ENCODE data around the gene ELANE.

Gene ELANE

DNA sequence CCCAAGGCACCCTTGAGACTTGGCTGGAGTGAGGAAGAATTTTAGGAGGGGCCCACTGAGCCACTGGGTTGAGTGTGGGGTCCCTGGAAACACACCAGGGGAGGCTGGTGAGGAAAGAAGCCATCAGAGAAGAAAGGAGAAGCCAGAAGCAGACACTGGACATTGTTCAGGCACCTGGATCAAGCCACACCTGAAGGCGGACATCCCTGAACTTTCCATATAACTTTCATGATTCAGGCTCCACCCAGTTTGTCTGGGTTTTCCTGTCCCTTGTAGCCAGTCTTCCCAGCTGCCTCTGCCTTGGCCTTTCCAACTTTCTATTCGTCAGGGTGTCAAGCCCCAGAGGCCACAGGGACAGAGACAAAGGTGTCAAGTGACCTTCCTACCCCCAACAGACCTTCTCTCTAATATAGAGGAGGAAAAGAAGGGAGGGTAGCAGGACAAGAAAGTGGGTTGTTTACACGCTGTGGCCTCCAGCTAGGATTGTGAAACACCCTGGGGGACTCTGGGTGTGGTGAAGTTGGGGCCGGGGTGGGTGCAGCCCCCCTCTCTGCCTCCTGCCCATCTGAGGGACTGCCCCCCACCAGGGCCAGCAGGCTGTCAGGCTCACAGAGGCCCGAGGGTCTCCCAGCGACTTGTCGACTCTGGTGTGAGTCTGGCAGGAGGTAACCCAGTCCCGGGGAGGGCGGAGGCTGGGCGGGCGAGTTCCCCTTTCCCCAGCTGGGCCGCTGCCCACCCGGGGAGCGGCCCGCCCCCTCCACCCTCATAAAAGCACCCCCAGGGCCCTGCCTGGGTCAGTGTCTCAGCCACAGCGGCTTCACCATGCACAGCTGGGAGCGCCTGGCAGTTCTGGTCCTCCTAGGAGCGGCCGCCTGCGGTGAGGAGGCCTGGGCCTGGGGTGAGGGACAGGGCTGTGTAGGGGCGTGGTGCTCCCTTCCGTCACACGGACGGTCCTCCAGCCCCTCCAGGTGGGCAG lies 7.1 kb downstream of the ELANE start, which contains the start of gene CFD:
Gene CFD (plus strand): TSS at position 797 of the 976 bp plus-strand sequence. CDS start 26 bp downstream, at position 823.
- in situ Hi-C loops (cut with MboI; ENCODE audit: low sequenced_read_pairs), result loop anchor here (25.0 kb wide), 1 partner anchor 128 kb away; the partner anchor contains the start of gene WDR18

DNA sequence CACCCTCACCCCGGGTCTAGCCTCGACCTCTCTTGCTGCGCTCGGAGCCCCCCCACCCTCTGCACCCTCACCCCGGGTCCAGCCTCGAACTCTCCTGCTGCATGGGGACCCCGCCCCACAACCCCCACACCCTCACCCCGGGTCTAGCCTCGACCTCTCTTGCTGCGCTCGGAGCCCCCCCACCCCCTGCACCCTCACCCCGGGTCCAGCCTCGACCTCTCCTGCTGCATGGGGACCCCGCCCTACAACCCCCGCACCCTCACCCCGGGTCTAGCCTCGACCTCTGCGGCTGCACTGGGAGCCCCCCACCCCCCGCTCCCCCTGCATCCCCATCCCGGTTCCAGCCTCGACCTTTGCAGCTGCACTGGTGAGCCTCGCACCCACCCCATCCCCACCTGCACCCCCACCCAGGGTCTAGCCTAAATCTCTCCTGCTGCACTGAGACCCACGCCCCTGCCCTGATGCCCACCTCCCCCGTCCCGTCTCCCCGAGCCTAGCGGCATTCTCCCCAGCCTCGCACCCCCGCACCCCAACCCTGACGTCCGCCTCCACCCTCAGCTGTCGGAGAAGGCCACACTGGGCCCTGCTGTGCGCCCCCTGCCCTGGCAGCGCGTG lies 9.1 kb downstream of the ELANE start:
- in situ Hi-C loops (cut with MboI; ENCODE audit: low sequenced_read_pairs), result loop anchor here (25.0 kb wide), 1 partner anchor 126 kb away; the partner anchor contains the start of gene WDR18

DNA sequence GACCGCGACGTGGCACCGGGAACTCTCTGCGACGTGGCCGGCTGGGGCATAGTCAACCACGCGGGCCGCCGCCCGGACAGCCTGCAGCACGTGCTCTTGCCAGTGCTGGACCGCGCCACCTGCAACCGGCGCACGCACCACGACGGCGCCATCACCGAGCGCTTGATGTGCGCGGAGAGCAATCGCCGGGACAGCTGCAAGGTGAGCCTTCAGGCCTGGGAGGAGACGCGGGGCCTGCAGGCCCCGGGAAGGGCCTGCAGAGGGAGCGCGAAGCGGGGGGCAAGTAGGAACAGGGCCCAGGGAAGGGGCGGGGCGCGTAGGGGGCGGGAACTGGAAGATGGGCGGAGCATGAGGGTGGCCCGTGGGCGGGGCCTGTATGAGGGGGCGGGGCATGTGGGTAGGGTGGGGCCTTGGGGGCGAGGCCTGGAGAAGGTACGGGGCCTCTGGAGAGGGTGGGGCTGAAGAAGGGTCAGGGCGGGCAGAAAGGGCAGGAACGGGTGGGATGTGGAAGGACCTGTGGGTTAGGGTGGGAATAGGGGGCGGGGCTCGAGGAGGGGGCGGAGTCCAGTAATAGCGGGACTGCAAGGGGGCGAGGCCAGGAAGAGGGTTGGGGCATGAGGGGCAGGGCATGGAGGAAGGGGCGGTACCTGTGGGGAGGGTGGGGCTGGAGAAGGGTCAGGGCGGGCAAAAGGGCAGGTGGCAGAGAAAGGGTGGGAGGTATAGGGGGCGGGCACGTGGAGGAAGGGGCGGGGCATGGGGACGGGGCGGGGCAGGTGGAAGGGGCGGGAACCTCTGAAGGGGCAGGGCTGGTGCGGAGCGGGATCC lies 9.9 kb downstream of the ELANE start:
- in situ Hi-C loops (cut with MboI; ENCODE audit: low sequenced_read_pairs), result loop anchor here (25.0 kb wide), 1 partner anchor 125 kb away; the partner anchor contains the start of gene WDR18

DNA sequence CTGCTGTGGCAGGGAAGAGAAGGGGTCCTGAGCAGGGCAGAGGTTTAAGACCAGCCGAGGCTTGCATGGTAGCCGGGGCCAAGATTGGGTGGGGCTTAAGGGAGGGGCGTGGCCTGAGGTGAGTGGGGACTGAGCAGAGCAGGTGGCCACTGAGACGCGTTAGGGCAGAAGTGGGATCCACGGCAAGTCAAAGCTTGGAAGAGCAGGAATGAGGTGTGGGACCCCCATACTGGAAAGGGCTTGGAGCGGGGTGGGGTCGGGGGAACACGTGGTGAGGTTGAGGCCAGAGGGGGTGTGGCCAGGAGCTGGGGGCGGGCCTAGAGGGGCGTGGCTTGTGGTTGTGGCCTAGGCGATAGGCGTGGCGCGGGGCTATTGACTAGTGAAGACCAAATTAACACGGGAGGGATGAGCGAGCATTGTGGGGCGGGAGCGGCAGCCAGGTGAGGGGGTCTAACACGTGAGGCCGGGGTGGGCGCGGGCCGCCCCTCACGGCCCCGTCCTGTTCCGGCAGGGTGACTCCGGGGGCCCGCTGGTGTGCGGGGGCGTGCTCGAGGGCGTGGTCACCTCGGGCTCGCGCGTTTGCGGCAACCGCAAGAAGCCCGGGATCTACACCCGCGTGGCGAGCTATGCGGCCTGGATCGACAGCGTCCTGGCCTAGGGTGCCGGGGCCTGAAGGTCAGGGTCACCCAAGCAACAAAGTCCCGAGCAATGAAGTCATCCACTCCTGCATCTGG lies 10.6 kb downstream of the ELANE start:
- in situ Hi-C loops (cut with MboI; ENCODE audit: low sequenced_read_pairs), result loop anchor here (25.0 kb wide), 1 partner anchor 125 kb away; the partner anchor contains the start of gene WDR18

DNA sequence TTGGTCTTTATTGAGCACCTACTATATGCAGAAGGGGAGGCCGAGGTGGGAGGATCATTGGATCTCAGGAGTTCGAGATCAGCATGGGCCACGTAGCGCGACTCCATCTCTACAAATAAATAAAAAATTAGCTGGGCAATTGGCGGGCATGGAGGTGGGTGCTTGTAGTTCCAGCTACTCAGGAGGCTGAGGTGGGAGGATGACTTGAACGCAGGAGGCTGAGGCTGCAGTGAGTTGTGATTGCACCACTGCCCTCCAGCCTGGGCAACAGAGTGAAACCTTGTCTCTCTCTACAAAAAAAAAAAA lies 11.2 kb downstream of the ELANE start:
- in situ Hi-C loops (cut with MboI; ENCODE audit: low sequenced_read_pairs), result loop anchor here (25.0 kb wide), 1 partner anchor 124 kb away; the partner anchor contains the start of gene WDR18

DNA sequence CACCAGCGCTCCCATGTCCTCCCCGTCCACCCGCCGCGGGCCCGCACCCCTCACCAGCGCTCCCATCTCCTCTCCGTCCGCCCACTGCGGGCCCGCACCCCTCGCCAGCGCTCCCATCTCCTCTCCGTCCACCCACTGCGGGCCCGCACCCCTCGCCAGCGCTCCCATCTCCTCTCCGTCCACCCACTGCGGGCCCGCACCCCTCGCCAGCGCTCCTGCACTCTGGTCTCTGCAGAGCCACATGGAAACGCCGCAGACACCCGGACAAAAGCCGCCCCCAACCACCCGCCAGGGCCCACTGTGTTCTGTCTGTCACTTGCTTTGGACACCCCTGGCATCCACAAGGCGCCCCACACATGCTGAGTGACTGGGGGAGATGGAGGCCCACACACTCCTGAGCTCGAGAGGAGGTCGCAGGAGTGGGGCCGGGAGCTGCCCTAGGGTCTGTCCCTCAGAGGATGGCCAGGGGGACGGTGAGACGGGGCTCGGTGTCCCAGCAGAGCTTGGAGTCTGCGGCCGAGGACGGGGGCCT lies 14.7 kb downstream of the ELANE start:
- in situ Hi-C loops (cut with MboI; ENCODE audit: low sequenced_read_pairs), result loop anchor here (25.0 kb wide), 1 partner anchor 120 kb away; the partner anchor contains the start of gene WDR18

DNA sequence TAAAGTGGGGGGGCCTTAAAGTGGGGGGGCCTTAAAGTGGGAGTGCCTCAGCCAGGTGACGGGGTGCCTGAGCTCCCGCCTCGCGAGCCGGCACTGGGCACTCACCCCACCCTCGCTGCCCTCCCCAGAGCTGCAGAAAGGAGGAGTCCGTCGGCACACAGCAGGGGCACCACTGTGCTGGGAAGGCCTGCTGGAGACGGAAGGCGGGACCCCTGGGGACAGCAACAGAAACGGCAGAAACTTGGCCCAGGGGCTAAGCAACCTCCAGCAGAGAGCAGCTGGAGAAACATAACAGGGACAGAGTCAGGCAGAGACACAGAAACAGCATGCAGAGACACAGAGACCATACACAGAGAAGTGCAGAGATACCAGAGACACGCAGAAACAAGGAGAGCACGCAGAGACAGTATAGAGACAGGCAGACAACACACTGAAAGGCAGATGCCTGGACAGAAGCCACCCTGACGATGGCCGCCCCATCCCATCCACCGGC lies 15.2 kb downstream of the ELANE start:
- in situ Hi-C loops (cut with MboI; ENCODE audit: low sequenced_read_pairs), result loop anchor here (25.0 kb wide), 1 partner anchor 120 kb away; the partner anchor contains the start of gene WDR18

DNA sequence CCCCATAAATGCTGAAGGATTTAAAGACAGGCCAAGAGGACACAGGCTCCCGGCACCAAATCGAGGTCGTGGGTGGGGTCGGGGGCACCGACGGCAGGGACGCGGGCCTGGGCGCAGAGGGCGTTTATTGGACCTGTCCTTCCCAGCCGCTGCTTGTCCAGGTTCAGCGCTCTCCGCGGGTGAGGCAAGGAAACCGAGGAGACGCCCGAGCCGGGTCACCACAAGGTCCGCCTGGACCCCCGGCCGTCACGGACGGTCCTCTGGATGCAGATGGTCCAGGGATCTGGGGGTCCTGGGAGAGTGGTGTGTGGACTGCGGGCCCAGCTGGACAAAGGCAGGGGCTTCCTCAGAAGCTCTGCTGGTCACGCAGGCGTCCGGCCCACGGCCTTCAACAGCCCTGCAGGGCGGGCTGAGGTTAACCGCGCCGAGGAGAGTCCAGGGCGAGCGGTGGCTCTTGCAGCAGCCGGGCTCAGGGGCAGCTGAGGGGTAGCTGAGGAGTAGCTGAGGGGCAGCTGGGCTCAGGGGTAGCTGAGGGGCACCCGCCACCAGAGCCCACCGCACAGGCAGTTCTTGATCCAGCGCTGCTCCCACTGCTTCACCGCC lies 15.9 kb downstream of the ELANE start:
- in situ Hi-C loops (cut with MboI; ENCODE audit: low sequenced_read_pairs), result loop anchor here (25.0 kb wide), 1 partner anchor 119 kb away; the partner anchor contains the start of gene WDR18

DNA sequence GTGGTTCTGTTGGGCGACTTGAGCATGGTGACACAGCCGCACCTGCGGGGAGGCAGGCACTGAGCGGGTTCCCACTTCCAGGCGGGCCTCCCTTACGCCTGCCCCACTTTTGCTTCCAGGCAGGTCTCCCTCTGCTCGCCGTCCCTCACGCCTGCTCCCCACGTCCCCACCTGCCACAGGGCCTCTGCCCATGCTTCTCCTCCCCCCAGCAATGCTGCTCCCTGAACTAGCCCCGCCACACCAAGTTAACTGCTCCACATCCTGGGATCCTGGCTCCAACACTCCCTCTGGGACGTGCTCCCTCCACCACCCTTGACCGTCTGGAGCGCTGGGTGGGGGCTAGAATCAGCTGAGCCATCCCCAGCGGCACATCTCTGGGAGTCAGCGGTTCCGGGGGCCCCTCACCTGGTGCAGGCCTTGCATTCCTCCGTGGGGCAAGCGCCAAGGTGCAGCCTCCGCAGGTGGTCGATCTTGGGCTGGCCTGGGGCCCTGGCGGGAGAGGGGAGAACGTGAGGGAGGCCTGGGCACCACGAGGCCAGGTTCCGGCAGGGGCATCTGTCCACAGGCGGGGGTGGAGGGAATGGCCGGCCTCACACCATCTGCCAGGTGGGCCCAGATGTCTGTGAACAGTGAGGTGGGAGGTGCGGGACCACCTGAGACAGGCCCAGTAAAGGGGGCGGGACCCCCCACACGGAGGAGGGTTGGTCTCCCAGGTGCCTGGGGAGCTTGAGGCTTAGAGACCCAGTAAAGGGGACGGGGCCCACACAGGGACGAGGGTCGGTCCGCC lies 16.5 kb downstream of the ELANE start:
- in situ Hi-C loops (cut with MboI; ENCODE audit: low sequenced_read_pairs), result loop anchor here (25.0 kb wide), 1 partner anchor 119 kb away; the partner anchor contains the start of gene WDR18

DNA sequence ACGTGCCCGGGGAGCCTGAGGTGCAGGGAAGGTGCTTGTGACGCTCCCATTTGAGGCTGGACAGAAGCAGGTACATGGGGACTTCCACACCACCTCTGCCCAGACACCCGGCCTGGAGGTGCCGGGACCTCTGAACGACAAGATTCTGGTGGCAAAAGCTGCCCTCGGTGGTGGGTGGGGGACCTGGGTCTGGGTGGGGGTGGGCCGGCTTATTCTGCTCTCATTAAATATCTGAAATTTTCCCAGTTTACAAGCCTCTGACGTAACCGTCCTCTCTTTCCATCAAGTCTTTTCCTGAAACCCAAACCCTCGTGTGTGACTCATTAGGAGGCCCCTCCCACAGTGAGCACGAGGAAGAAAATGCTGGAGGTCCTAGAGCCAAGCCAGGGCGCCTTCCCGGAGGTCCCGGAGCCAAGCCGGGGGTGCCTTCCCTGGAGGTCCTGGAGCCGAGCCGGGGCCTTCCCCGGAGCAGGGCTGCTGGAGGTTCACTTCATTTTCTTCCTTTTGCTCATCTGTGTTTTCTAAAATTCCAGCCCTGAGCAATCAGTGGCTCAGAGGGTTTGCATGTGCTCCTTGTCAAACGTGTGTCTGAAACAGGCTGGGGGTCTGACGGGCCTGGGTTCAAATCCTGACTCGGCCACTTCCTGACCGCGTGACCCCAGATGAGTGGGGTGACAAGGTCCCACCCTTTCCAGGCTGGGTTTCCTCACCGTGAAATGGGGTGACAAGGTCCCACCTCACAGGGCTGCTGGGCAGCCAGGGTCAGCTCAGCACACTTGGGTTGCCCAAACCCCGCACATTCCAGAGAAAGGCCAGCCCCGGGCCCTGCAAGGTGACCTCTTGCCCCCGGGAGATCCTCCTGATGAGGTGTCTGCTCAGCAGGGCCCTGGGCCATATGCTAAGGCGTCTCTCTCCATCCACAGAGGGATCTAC lies 17.4 kb downstream of the ELANE start:
- in situ Hi-C loops (cut with MboI; ENCODE audit: low sequenced_read_pairs), result loop anchor here (25.0 kb wide), 1 partner anchor 118 kb away; the partner anchor contains the start of gene WDR18

DNA sequence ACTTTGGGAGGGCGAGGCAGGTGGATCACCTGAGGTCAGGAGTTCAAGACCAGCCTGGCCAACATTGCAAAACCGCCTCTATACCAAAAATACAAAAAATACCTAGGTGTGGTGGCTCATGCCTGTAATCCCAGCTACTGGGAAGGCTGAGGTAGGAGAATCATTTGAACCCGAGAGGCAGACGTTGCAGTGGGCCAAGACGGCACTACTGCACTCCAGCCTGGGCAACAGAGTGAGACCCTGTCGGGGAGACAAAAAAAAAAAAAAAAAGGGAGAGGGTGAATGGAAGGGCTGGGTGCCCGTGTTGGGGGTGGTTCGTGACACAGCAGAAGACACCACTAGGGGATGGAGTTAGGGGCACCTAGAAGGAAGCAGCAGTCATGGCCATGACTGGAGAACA lies 18.2 kb downstream of the ELANE start:
- in situ Hi-C loops (cut with MboI; ENCODE audit: low sequenced_read_pairs), result loop anchor here (25.0 kb wide), 1 partner anchor 117 kb away; the partner anchor contains the start of gene WDR18

DNA sequence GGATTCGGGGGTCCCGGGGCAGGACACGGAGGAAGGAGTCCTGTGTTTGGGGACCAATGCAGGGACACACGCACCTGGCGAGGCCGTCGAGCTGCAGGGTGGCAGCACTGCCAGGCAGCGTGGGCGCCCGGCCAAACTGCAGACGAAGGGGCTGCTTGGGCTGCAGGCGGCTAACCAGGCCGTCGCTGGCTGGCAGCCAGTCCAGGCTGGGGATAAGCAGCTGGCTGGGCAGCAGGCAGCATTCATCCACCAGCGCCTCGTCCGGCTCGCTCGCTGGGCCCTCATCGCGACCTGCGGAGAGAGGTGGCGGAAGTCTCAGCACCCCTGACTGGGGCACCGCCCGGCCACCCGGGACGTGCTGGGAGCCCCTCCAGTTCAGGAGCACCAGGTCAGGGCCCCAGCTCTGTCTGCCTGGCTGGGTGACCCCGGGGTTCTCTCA lies 18.9 kb downstream of the ELANE start:
- in situ Hi-C loops (cut with MboI; ENCODE audit: low sequenced_read_pairs), result loop anchor here (25.0 kb wide), 1 partner anchor 116 kb away; the partner anchor contains the start of gene WDR18

DNA sequence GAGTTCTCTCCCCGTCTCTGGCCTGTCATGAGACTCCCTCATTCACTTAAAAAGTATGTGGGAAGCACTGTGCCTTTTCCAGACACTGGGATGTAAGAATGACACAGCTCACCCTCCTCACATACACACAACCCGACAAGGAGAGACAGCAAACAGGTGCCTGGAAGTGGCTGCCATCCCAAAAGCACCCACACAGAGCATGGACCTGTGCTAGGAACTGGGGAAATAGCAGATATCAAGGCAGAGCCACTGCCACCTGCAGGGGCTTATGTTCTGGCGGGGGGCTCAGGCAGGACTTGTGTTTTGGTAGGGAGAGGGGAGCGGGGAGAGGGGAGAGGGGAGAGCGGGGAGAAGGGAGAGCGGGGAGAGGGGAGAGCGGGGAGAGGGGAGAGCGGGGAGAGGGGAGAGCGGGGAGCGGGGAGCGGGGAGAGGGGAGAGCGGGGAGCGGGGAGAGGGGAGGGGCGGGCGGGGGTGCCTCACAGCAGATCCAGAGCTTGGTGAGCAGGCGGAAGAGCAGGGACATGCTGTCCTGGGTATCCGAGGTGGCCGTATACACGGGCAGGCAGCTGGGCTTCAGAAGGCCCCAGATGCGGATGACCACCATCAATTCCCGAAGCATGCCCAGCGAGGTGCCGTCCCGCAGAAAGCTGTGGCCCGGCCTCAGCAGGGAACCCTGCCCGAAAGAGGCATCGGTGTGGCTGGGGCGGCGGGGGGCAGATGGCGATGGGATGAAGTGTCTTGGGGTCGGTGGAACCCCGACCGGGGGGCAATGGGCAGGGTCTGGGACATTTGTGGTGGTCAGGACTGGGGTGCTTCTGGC lies 19.6 kb downstream of the ELANE start:
- in situ Hi-C loops (cut with MboI; ENCODE audit: low sequenced_read_pairs), result loop anchor here (25.0 kb wide), 1 partner anchor 116 kb away; the partner anchor contains the start of gene WDR18

DNA sequence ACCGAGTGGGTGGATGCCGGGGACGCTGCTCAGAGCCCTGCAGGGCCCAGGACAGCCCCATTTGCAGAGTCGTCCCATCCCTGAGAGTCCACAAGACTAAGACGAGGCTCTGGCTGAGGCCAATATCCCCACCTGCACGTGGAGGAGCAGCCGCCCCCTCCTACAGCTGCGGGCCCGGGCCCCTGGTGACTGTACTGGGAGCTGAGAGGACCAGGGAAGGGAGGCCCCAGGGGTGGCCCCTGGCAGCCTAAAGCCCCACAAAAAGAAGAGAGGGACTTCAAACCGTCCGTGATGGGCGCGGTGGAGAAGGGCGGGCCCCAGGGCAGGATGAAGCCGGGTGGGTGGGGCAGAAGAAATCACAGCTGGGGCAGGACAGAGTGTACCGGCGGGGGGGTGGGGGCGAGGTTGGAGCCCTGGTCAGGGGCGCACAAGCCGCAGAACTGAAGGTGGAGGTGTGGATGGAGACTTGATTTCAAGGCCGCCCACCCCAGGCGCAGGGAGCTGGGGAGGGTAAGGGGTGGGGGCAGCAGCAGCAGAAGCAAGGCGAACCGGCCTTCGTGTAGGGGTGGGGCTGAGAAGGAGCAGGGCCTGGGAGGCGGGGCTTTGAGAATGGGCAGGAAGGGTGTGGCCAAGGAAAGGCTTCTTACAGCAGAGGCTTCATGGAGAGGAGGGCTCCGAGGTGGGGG lies 20.3 kb downstream of the ELANE start:
- in situ Hi-C loops (cut with MboI; ENCODE audit: low sequenced_read_pairs), result loop anchor here (25.0 kb wide), 1 partner anchor 115 kb away; the partner anchor contains the start of gene WDR18

DNA sequence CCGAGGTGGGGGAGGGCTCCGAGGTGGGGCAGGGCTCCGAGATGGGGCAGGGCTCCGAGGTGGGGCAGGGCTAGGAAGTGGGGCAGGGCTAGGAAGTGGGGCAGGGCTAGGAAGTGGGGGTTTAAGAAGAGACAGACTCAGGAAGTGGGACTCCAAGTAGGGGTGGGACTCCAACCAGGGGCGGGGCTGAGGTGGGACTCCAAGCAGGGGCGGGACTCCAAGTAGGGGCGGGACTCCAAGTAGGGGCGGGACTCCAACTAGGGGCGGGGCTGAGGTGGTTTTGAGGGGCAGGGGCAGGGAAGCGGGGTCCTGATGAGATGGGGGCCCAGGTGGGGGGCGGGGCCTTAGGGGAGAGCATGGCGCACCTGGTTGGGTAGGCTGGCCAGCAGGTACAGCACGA lies 21.0 kb downstream of the ELANE start:
- in situ Hi-C loops (cut with MboI; ENCODE audit: low sequenced_read_pairs), result loop anchor here (25.0 kb wide), 1 partner anchor 114 kb away; the partner anchor contains the start of gene WDR18
